BLaER1 (cell line): Measurements from ENCODE around the gene UBE2V1.
"Not testable (repeated sequence)": the region's sequence is repeated elsewhere in the genome, so short reads cannot be mapped to it uniquely, and the experiment has no call there.

Experiments
- H3K27ac ChIP-seq: shearing (Covaris generic); formaldehyde crosslinking; 2 replicates; pipeline ENCODE4 v1.8.1; 2022
- H3K27me3 ChIP-seq: shearing (Covaris generic); formaldehyde crosslinking; 2 replicates; pipeline ENCODE4 v1.8.1; 2022
- H3K36me3 ChIP-seq: shearing (Covaris generic); formaldehyde crosslinking; 2 replicates; pipeline ENCODE4 v1.8.1; 2022
- H3K4me1 ChIP-seq: shearing (Covaris generic); formaldehyde crosslinking; 2 replicates; pipeline ENCODE4 v1.8.1; 2022
- H3K4me2 ChIP-seq: shearing (Covaris generic); formaldehyde crosslinking; 2 replicates; pipeline ENCODE4 v1.8.1; 2022
- H3K4me3 ChIP-seq: shearing (Covaris generic); formaldehyde crosslinking; 2 replicates; pipeline ENCODE4 v1.8.1; 2022
- H3K9ac ChIP-seq: shearing (Covaris generic); formaldehyde crosslinking; 2 replicates; pipeline ENCODE4 v1.8.1; 2022
- H3K9me3 ChIP-seq: shearing (Covaris generic); formaldehyde crosslinking; 2 replicates; pipeline ENCODE4 v1.8.1; 2022
- H4K20me1 ChIP-seq: shearing (Covaris generic); formaldehyde crosslinking; 2 replicates; pipeline ENCODE4 v1.8.1; 2022
- Cebpa-rat ChIP-seq: shearing (Covaris generic); IDR thresholded peaks from 2 replicates; pipeline ENCODE4 v1.8.1; 2022

UBE2V1 gene

DNA sequence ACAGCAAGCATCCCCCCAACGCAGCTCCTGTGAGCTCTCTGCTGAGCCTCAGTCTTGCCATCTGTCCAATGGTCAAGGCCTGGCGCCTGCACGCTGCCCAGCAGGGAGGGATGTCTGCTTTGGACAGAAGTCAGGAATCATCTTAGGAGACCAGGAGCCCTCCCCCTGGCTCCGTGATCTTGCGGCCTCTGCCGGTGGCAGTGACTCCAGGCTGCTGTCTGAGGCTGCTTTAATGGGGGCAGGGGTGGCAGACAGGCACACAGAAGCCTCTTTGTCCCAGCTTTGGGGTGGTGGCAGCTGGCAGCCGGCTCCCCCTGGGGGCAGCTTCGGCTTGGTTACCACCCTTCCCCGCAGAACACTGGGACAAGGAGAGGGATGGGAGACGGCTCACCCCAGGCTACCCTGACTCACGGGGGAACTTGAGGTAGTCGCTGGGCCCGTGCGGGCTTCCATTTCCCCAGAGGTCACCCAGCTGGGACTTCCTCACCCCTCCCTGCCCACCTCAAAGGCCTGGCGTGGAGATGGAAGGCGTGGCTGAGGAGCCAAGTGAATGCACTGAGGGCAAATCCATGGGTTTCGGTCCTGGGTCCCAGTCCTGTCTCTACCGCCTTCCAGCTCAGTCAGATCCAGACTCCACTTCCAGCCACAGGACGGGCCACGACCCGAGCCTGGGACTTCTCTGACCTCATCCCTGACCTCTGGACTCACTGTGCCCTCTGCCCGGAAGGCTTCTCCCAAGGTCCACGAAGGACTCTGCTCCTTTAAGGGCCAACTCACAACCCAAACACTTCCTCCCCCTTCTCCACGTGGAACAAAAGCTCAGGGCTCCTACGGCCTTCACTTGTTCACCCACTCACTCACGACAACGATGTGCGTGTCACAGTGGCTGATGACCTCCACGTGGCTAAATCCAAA lies 25.8 kb upstream of the UBE2V1 start:
- Histone ChIP-seq H3K36me3 (peaks cover 97% of the 10 kb centered on the region), H3K27ac (peak overlapping the region; percentile 53; the same call in 1 of the 2 replicates)

DNA sequence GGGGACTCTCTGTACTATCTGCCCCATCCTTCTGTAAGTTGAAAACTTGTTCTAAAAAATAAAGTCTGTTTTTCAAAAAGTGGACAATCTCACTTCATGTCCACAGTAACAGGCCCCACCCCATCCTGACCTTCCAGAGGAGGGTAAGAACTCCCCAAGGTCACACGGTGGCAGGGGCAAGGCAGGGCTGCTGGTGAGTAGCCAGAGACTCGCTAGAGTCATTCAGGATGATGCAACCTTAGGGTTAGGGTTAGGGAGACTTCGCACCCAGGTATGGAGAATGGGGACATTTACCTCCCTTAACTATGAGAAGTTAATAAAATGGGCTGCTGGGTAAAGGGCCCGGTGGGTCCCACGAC lies 25.1 kb upstream of the UBE2V1 start:
- no peak overlapping the region for H3K4me3 ChIP-seq
- H3K9ac ChIP-seq = no peak overlapping the region
- H4K20me1 ChIP-seq = peaks cover 90% of the 10 kb centered on the region
- 0 out of 2 replicates have a peak, but pooled peaks cover 6% of the 10 kb centered on the region for H3K4me1 ChIP-seq
- no peak overlapping the region for H3K27ac ChIP-seq
- H3K36me3 ChIP-seq = peaks cover 97% of the 10 kb centered on the region
- no peaks in the 10 kb centered on the region for H3K9me3 ChIP-seq
- TF ChIP-seq Cebpa-rat = no peak
- H3K4me2 ChIP-seq = no peak overlapping the region
- H3K27me3 ChIP-seq = no peaks in the 10 kb centered on the region

More for the DNA sequence above, 25.8 kb upstream of the UBE2V1 start:
- H4K20me1 ChIP-seq = peaks cover 88% of the 10 kb centered on the region
- no peak for TF ChIP-seq Cebpa-rat
- no peaks in the 10 kb centered on the region for H3K27me3 ChIP-seq
- H3K9me3 ChIP-seq = no peaks in the 10 kb centered on the region
- H3K4me1 ChIP-seq = 0 out of 2 replicates have a peak, but pooled peaks cover 6% of the 10 kb centered on the region
- no peak overlapping the region for H3K4me3 ChIP-seq
- 0 out of 2 replicates have a peak overlapping the region, but pooled peaks have one; percentile 9 for H3K4me2 ChIP-seq
- no peak overlapping the region for H3K9ac ChIP-seq

DNA sequence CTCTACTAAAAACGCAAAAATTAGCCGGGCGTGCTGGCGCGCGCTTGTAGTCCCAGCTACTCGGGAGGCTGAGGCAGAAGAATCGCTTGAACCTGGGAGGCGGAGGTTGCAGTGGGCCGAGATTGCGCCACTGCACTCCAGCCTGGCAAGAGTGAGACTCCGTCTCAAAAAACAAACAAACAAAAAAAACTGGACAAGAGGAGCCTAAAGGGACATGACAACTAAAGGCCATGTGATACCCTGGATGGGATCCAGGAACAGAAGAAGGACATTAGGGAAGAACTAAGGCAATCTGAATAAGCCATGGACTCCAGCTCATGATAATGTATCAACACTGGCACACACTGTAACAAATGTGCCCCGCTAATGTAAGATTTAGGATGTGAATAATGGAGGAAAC lies 24.8 kb upstream of the UBE2V1 start:
- H3K27ac ChIP-seq, H3K9me3 ChIP-seq, H3K4me1 ChIP-seq, H3K27me3 ChIP-seq, H3K4me3 ChIP-seq, H3K4me2 ChIP-seq, H3K9ac ChIP-seq: not testable (repeated sequence)
- Histone ChIP-seq H4K20me1 (peaks cover 90% of the 10 kb centered on the region), H3K36me3 (peaks cover 97% of the 10 kb centered on the region)

DNA sequence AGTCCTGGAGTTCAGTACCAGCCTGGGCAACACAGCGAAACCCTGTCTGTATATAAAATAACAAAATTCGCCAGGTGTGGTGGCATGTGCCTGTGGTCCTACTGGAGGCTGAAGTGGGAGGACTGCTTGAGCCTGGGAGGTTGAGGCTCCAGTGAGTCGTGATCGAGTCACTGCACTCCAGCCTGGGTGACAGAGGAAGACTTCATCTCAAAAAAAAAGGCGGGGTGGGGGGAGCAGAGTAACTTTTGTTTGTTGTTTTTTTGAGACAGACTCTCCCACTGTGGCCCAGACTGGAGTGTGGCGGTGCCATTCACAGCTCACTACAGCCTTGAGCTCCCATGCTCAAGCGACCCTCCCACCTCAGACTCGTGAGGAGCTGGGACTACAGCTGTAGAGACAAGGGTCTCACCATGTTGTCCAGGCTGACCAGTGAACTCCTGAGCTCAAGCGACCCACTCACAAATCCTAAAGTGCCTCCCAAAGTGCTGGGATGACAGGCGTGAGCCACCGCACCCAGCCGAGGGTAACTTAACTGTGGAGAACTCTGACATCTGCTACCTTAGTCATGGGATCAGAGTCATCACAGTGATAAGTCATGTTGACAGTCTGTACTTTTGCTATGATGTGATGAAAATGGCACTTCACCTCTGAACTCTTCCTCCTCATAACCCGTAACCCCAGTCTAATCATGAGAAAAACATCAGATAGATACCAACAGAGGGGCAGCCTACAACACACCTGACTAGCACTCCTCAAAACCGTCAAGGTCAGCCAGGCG lies 24.1 kb upstream of the UBE2V1 start:
- Histone ChIP-seq H3K27ac (no peak overlapping the region), H3K4me1 (0 out of 2 replicates have a peak, but pooled peaks cover 6% of the 10 kb centered on the region), H3K4me3 (no peak overlapping the region), H3K36me3 (peaks cover 99% of the 10 kb centered on the region), H4K20me1 (peaks cover 96% of the 10 kb centered on the region), H3K9ac (no peak overlapping the region), H3K9me3 (no peaks in the 10 kb centered on the region), H3K4me2 (no peak overlapping the region), H3K27me3 (no peaks in the 10 kb centered on the region)
- TF ChIP-seq Cebpa-rat = no peak

DNA sequence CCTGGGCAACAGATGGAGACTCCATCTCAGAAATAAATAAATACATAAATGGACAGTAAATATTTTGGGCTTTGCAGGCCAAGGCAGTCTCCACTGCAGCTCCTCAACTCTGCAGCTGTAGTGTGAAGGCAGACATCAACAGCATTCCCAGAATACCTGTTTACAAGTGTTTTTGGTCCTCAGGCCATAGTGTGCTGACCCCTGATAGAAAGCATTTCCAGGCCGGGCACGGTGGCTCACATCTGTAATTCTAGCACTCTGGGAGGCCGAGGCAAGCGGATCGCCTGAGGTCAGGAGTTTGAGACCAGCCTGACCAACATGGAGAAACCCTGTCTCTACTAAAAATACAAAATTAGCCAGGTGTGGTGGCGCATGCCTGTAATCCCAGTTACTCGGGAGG lies 22.2 kb upstream of the UBE2V1 start:
- H3K27me3 ChIP-seq, H3K9me3 ChIP-seq, H3K9ac ChIP-seq, H3K4me1 ChIP-seq, H3K4me2 ChIP-seq, H3K4me3 ChIP-seq, H3K27ac ChIP-seq: not testable (repeated sequence)
- peaks cover 95% of the 10 kb centered on the region for H4K20me1 ChIP-seq
- H3K36me3 ChIP-seq = peaks cover 99% of the 10 kb centered on the region

DNA sequence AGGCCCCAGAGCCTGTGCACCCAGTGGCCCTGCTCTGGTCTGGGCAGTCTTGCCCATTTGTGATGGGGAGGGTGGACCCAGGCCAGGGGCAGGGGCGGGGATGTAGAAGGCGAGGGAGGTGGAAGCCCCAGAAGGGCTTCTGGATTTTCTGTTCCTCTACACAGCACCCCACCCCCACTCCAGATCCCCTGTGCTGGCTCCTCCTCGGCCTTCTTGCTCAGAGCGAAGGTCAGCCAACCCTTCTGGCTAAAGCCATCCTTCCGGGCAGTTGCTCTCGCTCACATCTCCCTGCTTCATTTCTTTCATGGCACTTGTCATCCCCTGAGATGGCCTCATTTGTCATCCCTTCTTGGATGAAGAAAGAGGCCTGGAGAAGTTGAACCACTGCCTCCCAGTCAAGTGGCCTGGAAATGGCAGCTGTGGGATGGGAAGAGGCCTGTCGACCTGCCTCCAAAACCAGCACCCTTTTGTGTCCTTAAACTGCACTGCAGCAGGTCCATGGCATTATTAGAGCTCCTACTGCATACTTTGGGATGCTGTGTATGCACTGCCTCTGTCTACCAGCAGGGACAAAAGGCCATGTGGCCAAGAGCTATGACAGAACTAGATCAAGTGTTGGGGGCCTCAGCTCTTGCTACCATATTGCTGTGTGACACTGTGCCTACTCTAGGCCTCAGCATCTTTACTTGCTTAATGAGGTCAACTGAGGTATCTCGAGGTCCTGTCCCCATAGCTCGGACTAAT lies 20.7 kb upstream of the UBE2V1 start:
- Histone ChIP-seq H3K4me3 (no peak overlapping the region), H4K20me1 (peaks cover 90% of the 10 kb centered on the region), H3K27me3 (no peaks in the 10 kb centered on the region), H3K4me2 (no peak overlapping the region), H3K9ac (no peak overlapping the region), H3K27ac (no peak overlapping the region), H3K36me3 (peaks cover 99% of the 10 kb centered on the region), H3K4me1 (0 out of 2 replicates have a peak, but pooled peaks cover 2% of the 10 kb centered on the region), H3K9me3 (no peaks in the 10 kb centered on the region)
- TF ChIP-seq Cebpa-rat = no peak

DNA sequence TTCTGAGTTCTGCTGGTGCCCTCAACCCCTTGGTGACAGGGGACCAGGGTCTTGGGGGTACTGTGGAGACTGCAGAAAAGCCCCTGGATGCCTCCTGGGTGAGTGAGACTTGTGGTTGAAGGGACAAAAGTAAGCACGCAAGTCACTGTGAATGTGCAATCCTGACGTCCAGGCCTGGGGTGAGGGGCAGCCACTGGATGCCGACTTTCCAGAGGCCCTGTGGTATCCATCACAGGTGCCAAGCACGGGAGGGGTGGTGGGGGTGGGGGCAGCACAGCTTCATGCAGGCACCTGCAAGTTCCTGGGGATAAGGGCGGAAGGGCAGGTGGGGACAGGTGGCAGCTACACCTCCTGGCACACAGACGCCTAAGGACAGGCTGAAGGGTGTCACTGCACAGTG lies 20.1 kb upstream of the UBE2V1 start:
- TF ChIP-seq Cebpa-rat = no peak
- Histone ChIP-seq H3K27me3 (no peaks in the 10 kb centered on the region), H3K4me1 (no peaks in the 10 kb centered on the region), H3K36me3 (peaks cover 99% of the 10 kb centered on the region), H3K27ac (no peak overlapping the region), H3K9me3 (no peaks in the 10 kb centered on the region), H3K4me2 (no peak overlapping the region), H4K20me1 (peaks cover 86% of the 10 kb centered on the region), H3K4me3 (no peak overlapping the region), H3K9ac (no peak overlapping the region)

DNA sequence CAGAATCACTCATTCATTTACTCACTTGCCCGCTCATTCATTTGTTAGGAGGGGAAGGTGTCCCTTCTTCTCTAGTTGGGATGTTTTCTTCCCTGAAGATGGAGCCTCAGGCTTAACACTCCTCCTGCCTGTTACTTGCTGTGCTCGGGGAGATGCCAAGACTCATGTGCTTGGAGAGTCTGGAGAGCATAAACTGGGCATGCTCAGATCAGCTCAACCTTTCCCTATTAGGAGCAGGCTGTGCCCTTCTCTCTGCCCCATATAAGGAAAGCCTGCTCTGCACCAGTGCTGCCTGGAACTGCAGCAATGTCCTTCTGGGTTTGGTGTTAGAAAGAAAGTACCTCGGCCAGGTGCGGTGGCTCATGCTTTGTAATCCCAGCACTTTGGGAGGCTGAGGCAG lies 18.0 kb upstream of the UBE2V1 start:
- H3K9ac ChIP-seq = no peak overlapping the region
- no peak overlapping the region for H3K27ac ChIP-seq
- H3K4me1 ChIP-seq = no peaks in the 10 kb centered on the region
- H4K20me1 ChIP-seq = peaks cover 71% of the 10 kb centered on the region
- peaks cover 99% of the 10 kb centered on the region for H3K36me3 ChIP-seq
- no peak overlapping the region for H3K4me2 ChIP-seq
- no peaks in the 10 kb centered on the region for H3K9me3 ChIP-seq
- H3K27me3 ChIP-seq = no peaks in the 10 kb centered on the region
- H3K4me3 ChIP-seq = no peak overlapping the region
- TF ChIP-seq Cebpa-rat = no peak

DNA sequence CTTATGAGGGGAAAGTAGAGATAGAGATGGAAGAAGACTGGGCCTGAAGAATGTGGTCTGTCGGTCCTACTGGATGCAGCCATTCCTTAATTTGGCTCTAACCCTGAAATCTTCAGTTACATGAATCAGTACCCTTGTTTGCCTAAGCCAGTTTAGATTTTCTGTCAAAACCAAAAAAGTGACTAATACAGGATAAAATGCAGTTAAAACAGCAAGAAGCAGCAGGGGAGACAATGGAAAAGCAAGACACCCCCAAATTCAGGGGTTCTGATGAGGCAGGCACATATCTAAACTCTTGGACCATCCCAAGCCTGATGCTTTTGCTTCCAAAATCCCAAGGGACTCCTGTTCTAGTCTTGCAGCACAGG lies 17.4 kb upstream of the UBE2V1 start:
- H3K27ac ChIP-seq = no peak overlapping the region
- no peak for TF ChIP-seq Cebpa-rat
- H3K9ac ChIP-seq = no peak overlapping the region

More for the DNA sequence above, 17.4 kb upstream of the UBE2V1 start:
- H3K36me3 ChIP-seq = peaks cover 99% of the 10 kb centered on the region
- H3K27me3 ChIP-seq = no peaks in the 10 kb centered on the region
- H3K9me3 ChIP-seq = no peaks in the 10 kb centered on the region
- peaks cover 67% of the 10 kb centered on the region for H4K20me1 ChIP-seq
- H3K4me3 ChIP-seq = no peak overlapping the region
- H3K4me1 ChIP-seq = no peaks in the 10 kb centered on the region
- H3K4me2 ChIP-seq = no peak overlapping the region
